Measurements from ENCODE around the gene MSL1. TPM values are rescaled to one million over a fixed set of nuclear protein-coding genes. Genes with fewer than 3 reads are reported as not detected.

Gene MSL1
- total and polyA plus RNA-seq, 2 of the 13 experiments (the other 11 are each of a cell fraction or from before 2014, with no cell fraction given): 63.8 to 88.5 TPM

- TF ChIP-seq, protein P1, sequence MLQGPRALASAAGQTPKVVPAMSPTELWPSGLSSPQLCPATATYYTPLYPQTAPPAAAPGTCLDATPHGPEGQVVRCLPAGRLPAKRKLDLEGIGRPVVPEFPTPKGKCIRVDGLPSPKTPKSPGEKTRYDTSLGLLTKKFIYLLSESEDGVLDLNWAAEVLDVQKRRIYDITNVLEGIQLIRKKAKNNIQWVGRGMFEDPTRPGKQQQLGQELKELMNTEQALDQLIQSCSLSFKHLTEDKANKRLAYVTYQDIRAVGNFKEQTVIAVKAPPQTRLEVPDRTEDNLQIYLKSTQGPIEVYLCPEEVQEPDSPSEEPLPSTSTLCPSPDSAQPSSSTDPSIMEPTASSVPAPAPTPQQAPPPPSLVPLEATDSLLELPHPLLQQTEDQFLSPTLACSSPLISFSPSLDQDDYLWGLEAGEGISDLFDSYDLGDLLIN (CRISPR knock-in tag; IDR thresholded peaks at IDR 0.05; ENCODE audit: borderline replicate concordance): peak; percentile 38; the same call in 1 of the 2 replicates
- TF ChIP-seq THAP11 (CRISPR knock-in tag; IDR thresholded peaks at IDR 0.05) (peak; percentile 89), ARNTL (CRISPR knock-in tag; IDR thresholded peaks at IDR 0.05) (peak; percentile 98), ZIK1 (CRISPR knock-in tag; IDR thresholded peaks at IDR 0.05; ENCODE audit: borderline replicate concordance, low read depth) (0 out of 2 replicates have a peak, but pooled peaks have one; percentile 67), NPAS2 (CRISPR knock-in tag; IDR thresholded peaks at IDR 0.05; ENCODE audit: borderline replicate concordance) (no peak), ZBTB38 (CRISPR knock-in tag; IDR thresholded peaks at IDR 0.05) (peak; percentile 30; the same call in 1 of the 2 replicates), ZNF460 (CRISPR knock-in tag; IDR thresholded peaks at IDR 0.05; ENCODE audit: borderline replicate concordance) (peak; percentile 13; the same call in 1 of the 2 replicates), GTF2F1 (IDR thresholded peaks at IDR 0.05; ENCODE audit: low read length) (no peak), ZNF577 (CRISPR knock-in tag; IDR thresholded peaks at IDR 0.05; ENCODE audit: borderline replicate concordance, low read depth) (no peak), KLF11 (CRISPR knock-in tag; IDR thresholded peaks at IDR 0.05) (peak; percentile 96), EEA1 (CRISPR knock-in tag; IDR thresholded peaks at IDR 0.05; ENCODE audit: borderline replicate concordance) (0 out of 2 replicates have a peak, but pooled peaks have one; percentile 52), SMC3 (IDR thresholded peaks at IDR 0.05; ENCODE audit: low read length) (peak; percentile 92), HCFC1 (IDR thresholded peaks at IDR 0.05; ENCODE audit: low read depth, low read length) (peak; percentile 6; the same call in 1 of the 2 replicates), ZSCAN21 (CRISPR knock-in tag; IDR thresholded peaks at IDR 0.05; ENCODE audit: borderline replicate concordance) (peak; percentile 72), ZNF430 (CRISPR knock-in tag; IDR thresholded peaks at IDR 0.05) (0 out of 2 replicates have a peak, but pooled peaks have one; percentile 80), ZNF781 (CRISPR knock-in tag; IDR thresholded peaks at IDR 0.05; ENCODE audit: borderline replicate concordance, not compliant biosample characterization) (peak; percentile 95), ZNF816 (CRISPR knock-in tag; IDR thresholded peaks at IDR 0.05; ENCODE audit: borderline replicate concordance) (peak; percentile 79; the same call in 1 of the 2 replicates)
- TF ChIP-seq, protein P2, sequence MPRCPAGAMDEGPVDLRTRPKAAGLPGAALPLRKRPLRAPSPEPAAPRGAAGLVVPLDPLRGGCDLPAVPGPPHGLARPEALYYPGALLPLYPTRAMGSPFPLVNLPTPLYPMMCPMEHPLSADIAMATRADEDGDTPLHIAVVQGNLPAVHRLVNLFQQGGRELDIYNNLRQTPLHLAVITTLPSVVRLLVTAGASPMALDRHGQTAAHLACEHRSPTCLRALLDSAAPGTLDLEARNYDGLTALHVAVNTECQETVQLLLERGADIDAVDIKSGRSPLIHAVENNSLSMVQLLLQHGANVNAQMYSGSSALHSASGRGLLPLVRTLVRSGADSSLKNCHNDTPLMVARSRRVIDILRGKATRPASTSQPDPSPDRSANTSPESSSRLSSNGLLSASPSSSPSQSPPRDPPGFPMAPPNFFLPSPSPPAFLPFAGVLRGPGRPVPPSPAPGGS (CRISPR knock-in tag; IDR thresholded peaks at IDR 0.05): peak; percentile 81
- TF ChIP-seq, protein P3, sequence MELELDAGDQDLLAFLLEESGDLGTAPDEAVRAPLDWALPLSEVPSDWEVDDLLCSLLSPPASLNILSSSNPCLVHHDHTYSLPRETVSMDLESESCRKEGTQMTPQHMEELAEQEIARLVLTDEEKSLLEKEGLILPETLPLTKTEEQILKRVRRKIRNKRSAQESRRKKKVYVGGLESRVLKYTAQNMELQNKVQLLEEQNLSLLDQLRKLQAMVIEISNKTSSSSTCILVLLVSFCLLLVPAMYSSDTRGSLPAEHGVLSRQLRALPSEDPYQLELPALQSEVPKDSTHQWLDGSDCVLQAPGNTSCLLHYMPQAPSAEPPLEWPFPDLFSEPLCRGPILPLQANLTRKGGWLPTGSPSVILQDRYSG (CRISPR knock-in tag; IDR thresholded peaks at IDR 0.05): peak; percentile 42; the same call in 1 of the 2 replicates
- TF ChIP-seq, protein P4, sequence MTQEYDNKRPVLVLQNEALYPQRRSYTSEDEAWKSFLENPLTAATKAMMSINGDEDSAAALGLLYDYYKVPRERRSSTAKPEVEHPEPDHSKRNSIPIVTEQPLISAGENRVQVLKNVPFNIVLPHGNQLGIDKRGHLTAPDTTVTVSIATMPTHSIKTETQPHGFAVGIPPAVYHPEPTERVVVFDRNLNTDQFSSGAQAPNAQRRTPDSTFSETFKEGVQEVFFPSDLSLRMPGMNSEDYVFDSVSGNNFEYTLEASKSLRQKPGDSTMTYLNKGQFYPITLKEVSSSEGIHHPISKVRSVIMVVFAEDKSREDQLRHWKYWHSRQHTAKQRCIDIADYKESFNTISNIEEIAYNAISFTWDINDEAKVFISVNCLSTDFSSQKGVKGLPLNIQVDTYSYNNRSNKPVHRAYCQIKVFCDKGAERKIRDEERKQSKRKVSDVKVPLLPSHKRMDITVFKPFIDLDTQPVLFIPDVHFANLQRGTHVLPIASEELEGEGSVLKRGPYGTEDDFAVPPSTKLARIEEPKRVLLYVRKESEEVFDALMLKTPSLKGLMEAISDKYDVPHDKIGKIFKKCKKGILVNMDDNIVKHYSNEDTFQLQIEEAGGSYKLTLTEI (CRISPR knock-in tag; conservative IDR thresholded peaks at IDR 0.05): no peak
- TF ChIP-seq, protein P5, sequence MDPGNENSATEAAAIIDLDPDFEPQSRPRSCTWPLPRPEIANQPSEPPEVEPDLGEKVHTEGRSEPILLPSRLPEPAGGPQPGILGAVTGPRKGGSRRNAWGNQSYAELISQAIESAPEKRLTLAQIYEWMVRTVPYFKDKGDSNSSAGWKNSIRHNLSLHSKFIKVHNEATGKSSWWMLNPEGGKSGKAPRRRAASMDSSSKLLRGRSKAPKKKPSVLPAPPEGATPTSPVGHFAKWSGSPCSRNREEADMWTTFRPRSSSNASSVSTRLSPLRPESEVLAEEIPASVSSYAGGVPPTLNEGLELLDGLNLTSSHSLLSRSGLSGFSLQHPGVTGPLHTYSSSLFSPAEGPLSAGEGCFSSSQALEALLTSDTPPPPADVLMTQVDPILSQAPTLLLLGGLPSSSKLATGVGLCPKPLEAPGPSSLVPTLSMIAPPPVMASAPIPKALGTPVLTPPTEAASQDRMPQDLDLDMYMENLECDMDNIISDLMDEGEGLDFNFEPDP (CRISPR knock-in tag; conservative IDR thresholded peaks at IDR 0.05): no peak
Observed at GRCh38 chr17:40113110-40113906, 8.5 kb upstream of the MSL1 start (continued).
